BE2C (cell line): ENCODE data around the gene FAM53B.

ENCODE experiments used
- DNase-seq: peaks from one replicate; pipeline ENCODE4 v3.0.0-alpha.2; 2020
- H3K27me3 ChIP-seq: fragments of 250-450 bp; sonication (Bioruptor Pico); 2 replicates; pipeline ENCODE4 v1.5.1; 2020; ENCODE audit warnings: mild to moderate bottlenecking
- H3K36me3 ChIP-seq: fragments of 250-450 bp; sonication (Bioruptor Pico); 2 replicates; pipeline ENCODE4 v1.5.1; 2020; ENCODE audit warnings: mild to moderate bottlenecking
- H3K4me1 ChIP-seq: fragments of 250-450 bp; sonication (Bioruptor Pico); 2 replicates; pipeline ENCODE4 v1.5.1; 2020
- H3K4me3 ChIP-seq: 2 replicates; pipeline ENCODE4 v1.5.1; 2011; ENCODE audit warnings: low read depth, low read length
- H3K9me3 ChIP-seq: fragments of 250-450 bp; sonication (Bioruptor Pico); 2 replicates; pipeline ENCODE4 v1.5.1; 2020
- TF ChIP-seq, protein P1 (sequence below): IDR thresholded peaks from 2 replicates; pipeline ENCODE4 v1.5.1; 2012; ENCODE audit warnings: mild to moderate bottlenecking, low read depth, low read length

Gene FAM53B

DNA sequence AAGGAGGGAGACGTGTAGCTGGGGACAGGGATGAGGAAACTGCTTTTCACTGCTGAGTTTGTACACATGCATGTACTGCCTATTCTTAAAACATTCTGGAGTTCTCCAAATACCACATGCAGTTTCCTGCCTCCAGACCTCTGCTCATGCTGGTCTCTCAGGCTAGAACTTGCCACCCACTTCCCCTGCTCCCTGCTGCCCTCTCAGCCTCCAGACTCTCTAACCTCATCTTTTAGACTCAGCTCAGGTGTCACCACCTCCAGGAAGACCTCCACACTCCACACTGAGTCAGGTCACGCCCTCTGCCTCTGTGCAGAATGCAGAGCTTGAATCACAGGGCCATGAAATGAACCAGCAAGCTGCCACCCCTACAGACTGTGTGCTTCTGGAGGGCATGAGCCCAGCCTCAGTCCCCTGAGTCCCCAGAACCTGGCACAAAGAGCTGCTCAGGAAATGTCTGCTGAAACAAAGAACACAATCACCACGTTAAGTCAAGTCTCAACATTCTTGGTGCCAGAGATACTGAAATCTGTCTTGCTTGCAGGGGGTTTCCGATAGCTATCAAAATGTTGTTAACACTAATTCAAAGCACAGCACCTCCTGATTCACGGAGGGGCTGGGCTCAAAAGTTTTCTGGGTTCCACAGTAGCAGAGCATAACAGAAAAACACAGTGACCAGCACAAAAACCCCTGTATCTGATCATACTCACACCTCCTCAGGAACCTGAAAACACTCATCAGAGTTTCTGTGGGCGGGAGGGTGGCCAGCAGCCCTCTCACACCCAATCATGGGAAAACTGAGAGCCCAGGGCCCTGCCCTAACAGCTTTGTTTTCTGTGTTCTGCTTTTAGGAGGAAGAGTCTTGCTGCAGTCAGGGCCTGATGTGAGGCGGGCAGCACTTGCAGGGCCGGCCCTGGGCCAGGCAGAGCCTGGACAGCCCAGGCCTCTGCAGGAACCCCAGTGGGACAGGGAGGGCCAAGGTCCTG lies 21.1 kb downstream of the FAM53B start:
- no peak for DNase-seq
- Histone ChIP-seq H3K4me3 (no peak overlapping the region), H3K36me3 (no peaks in the 10 kb centered on the region; the same call in 1 of the 2 replicates)

DNA sequence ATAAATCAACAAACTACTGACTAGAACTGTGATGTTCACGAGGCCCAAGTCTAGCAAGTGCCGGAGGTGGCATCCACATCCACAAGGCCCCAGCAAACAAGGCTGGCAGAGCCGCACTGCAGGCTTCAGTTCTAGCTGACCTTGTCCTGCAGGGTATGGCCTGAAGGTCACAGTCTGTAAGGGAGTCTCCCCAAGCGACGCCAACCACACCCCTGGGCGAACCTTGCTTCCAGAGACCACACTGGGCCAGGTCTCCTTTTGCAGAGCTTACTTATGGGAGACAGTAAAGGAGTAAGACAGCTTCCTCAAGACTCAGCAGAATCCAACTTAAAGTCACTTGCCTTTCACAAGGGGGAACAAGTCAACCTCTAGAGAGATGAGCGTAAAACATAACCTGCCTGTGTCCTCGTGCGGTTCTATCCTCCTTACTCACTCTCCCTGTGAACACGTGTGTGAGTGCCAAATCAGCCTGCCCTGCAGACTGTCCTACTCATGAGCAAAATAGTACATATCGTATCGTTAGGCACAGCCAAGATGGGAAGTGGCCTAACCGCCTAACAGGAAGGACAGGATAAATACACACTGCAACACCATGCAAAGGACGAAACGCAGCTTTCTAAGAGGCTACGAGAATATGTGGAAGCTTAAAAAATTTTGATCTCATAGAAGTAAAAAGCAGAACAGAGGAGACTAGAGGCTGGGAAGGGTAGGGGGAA lies 22.7 kb downstream of the FAM53B start:
- DNase-seq: no peak
- Histone ChIP-seq H3K36me3 (peaks cover 3% of the 10 kb centered on the region; the same call in 1 of the 2 replicates), H3K27me3 (no peaks in the 10 kb centered on the region), H3K4me3 (no peak overlapping the region), H3K9me3 (no peaks in the 10 kb centered on the region), H3K4me1 (peaks cover 10% of the 10 kb centered on the region)
- TF ChIP-seq, protein P1, sequence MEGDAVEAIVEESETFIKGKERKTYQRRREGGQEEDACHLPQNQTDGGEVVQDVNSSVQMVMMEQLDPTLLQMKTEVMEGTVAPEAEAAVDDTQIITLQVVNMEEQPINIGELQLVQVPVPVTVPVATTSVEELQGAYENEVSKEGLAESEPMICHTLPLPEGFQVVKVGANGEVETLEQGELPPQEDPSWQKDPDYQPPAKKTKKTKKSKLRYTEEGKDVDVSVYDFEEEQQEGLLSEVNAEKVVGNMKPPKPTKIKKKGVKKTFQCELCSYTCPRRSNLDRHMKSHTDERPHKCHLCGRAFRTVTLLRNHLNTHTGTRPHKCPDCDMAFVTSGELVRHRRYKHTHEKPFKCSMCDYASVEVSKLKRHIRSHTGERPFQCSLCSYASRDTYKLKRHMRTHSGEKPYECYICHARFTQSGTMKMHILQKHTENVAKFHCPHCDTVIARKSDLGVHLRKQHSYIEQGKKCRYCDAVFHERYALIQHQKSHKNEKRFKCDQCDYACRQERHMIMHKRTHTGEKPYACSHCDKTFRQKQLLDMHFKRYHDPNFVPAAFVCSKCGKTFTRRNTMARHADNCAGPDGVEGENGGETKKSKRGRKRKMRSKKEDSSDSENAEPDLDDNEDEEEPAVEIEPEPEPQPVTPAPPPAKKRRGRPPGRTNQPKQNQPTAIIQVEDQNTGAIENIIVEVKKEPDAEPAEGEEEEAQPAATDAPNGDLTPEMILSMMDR: no peak

More for the DNA sequence above, 21.1 kb downstream of the FAM53B start:
- Histone ChIP-seq H3K27me3 (no peaks in the 10 kb centered on the region), H3K9me3 (no peaks in the 10 kb centered on the region), H3K4me1 (peaks cover 12% of the 10 kb centered on the region)
- TF ChIP-seq, protein P1: no peak

DNA sequence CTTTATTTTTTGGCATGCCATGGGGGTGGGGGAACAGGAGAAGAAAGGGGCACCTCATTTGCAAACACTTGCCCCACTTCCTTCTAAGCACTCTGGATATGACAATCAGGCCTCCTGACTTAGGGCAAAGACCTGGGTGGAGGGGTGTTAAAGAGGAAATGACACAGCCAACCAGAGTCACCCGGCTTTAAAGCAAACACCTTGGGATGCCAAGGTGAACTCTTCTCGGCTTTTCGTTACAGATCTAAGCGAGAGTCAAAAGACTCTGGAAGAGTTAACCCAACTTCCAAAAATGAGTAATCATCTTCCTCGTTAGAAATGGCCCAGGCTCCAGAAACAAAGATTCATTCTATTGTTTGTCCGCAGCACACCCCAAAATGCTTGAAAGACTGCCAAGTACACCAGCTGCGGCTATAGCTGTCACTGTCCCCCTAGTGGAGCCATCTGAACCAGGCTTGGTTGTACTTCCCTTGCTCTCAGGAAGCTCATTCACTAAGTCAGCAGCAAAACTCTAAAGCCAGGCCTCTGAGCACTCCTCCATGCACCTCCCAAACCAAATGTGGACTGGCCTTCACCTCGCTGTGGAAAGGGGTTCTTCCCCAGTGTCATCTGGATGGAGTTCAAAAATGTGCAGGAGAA lies 24.8 kb downstream of the FAM53B start:
- H3K4me3 ChIP-seq: no peak overlapping the region
- peaks cover 3% of the 10 kb centered on the region; the same call in 1 of the 2 replicates for H3K36me3 ChIP-seq
- DNase-seq: no peak
- no peaks in the 10 kb centered on the region for H3K9me3 ChIP-seq
- TF ChIP-seq, protein P1: peak; percentile 52
- H3K27me3 ChIP-seq: no peaks in the 10 kb centered on the region
- H3K4me1 ChIP-seq: peaks cover 10% of the 10 kb centered on the region

DNA sequence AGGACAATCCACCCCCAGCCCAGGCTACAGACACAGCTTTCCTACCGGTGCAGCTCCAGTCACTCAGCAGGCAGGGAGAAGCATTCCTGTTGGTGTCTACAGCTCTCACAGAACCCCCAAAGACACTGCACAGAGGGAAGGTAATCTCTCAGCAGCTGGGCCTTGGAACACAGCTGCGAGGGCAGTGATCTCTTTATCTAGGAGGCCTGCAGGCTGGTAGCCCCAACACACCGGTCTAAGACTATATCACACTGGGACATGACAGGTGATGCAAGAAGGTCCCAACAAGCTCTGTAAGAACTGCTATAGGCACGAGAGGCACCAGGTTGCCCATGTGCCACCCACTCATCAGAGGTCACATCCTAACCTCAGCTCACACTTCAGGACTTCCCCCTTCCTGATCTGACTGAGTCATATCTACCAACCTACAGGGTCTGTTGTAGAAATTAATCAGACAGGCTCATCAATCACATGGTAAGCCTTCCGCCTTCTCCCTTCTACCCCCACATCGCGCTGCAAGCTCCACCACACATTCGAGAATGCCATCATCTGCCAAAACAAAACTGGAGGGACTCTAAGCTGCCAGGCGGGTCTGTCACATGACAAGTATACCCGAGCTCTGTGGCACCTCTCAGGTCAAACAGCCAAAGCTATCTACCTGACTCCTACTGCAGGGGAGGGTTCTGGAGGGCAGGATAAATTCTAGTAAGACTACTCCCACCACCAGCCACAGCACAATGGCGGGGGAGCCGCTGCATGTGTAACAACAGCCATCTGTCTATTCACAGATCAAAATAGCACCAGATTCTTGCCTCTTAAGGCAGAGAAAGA lies 26.1 kb downstream of the FAM53B start:
- no peaks in the 10 kb centered on the region for H3K27me3 ChIP-seq

More for the DNA sequence above, 26.1 kb downstream of the FAM53B start:
- Histone ChIP-seq H3K4me1 (peaks cover 10% of the 10 kb centered on the region), H3K9me3 (no peaks in the 10 kb centered on the region), H3K4me3 (no peak overlapping the region), H3K36me3 (peaks cover 3% of the 10 kb centered on the region; the same call in 1 of the 2 replicates)
- DNase-seq: no peak
- TF ChIP-seq, protein P1: no peak
